Neural progenitor cell (in vitro differentiated cells): ENCODE results near the gene ARID3A.

Source experiments
- EZH2 ChIP-seq: fragments of 200-600 bp; sonication (generic); IDR thresholded peaks from 2 replicates; pipeline ENCODE4 v1.6.1; 2017; ENCODE audit warnings: antibody characterized with exemption, mild to moderate bottlenecking, moderate library complexity
- EZH2phosphoT487 ChIP-seq: fragments of 200-600 bp; sonication (generic); IDR thresholded peaks from 2 replicates; pipeline ENCODE4 v1.6.1; 2017; ENCODE audit warnings: antibody characterized with exemption
- TF ChIP-seq, protein P1 (sequence below): fragments of 200-600 bp; sonication (generic); IDR thresholded peaks from 2 replicates; pipeline ENCODE4 v1.5.1; 2017; ENCODE audit warnings: antibody characterized with exemption, mild to moderate bottlenecking

DNA sequence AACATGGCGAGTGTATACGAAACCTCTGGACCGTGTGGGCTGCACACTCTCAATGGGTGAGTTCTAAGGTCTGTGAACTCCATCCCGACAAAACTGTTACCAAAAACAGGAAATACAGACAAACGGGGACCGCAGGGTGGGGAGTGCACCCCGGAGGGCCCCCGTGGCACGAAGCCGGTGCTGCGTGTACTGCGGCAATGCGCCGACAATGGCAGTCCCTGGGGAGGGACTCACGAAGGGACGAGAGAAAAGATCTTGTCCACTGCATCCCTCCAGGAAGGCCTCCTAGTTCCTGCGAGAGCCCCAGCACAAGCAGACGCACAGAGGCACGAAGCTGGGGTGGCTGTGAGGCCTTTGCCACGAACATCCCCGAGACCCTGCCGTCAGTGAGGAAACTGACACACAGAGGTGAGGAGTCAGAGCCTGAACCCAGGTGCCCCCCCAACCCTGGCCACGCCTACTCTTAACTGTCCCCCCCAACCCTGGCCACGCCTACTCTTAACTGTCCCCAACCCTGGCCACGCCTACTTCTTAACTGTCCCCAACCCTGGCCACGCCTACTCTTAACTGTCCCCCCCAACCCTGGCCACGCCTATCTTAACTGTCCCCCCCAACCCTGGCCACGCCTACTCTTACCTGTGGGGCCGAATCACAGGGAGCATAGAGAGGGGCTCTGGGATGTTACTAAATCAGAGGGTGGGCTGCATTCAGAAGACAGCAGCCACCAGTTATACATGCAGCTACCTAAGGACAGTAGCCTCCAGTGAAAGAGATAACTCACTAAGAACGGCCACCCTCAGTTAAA, 37.1 kb upstream of the ARID3A start:
- TF ChIP-seq EZH2phosphoT487 = no peak
- TF ChIP-seq, protein P1, sequence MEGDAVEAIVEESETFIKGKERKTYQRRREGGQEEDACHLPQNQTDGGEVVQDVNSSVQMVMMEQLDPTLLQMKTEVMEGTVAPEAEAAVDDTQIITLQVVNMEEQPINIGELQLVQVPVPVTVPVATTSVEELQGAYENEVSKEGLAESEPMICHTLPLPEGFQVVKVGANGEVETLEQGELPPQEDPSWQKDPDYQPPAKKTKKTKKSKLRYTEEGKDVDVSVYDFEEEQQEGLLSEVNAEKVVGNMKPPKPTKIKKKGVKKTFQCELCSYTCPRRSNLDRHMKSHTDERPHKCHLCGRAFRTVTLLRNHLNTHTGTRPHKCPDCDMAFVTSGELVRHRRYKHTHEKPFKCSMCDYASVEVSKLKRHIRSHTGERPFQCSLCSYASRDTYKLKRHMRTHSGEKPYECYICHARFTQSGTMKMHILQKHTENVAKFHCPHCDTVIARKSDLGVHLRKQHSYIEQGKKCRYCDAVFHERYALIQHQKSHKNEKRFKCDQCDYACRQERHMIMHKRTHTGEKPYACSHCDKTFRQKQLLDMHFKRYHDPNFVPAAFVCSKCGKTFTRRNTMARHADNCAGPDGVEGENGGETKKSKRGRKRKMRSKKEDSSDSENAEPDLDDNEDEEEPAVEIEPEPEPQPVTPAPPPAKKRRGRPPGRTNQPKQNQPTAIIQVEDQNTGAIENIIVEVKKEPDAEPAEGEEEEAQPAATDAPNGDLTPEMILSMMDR = no peak
- TF ChIP-seq EZH2 = no peak
